Endothelial cell of umbilical vein (primary cell): ENCODE measurements around the gene CACNA1B.

ENCODE experiments used
- EZH2 ChIP-seq: IDR thresholded peaks from 2 replicates; pipeline ENCODE4 v1.6.1; 2012; ENCODE audit warnings: borderline replicate concordance, low read depth, mild to moderate bottlenecking, moderate library complexity, low read length, inconsistent platforms; ENCODE audit not compliant: severe bottlenecking
- POLR2A ChIP-seq: IDR thresholded peaks from 2 replicates; pipeline ENCODE4 v1.6.1; 2012; ENCODE audit warnings: low read depth, mild to moderate bottlenecking, control low read depth, low read length
- TF ChIP-seq, protein P1 (sequence below), 2 donors: IDR thresholded peaks; 1 replicate in 1 of 2; 2 replicates in 1 of 2; pipeline ENCODE4 v1.5.1; 2011; ENCODE audit warnings: low read length in 2 of 2, mild to moderate bottlenecking in 2 of 2, moderate library complexity in 2 of 2, control low read depth in 1 of 2, inconsistent platforms in 1 of 2, low read depth in 1 of 2; ENCODE audit not compliant: insufficient read depth in 1 of 2; ENCODE audit errors: extremely low read depth in 1 of 2

DNA sequence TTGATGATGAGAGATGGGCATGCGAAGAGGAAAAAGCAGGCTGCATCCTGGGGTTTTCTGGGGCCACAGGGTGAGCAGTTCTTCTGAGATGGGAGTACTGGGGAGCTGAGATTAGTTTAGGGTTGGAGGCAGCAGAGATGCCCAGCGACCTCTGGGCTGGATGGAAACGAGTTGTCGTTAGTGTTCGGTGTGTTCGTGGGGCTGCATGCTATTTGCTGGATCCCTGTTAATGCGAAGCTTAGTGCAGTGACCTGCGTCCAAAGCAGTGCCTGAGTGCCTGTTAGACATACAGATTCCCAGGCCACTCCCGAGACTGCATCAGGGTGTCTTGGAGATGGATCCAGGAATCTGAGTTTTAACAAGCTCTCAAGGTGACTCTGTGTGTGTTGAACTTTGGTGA is 201.3 kb downstream of the CACNA1B start:
- TF ChIP-seq, protein P1, sequence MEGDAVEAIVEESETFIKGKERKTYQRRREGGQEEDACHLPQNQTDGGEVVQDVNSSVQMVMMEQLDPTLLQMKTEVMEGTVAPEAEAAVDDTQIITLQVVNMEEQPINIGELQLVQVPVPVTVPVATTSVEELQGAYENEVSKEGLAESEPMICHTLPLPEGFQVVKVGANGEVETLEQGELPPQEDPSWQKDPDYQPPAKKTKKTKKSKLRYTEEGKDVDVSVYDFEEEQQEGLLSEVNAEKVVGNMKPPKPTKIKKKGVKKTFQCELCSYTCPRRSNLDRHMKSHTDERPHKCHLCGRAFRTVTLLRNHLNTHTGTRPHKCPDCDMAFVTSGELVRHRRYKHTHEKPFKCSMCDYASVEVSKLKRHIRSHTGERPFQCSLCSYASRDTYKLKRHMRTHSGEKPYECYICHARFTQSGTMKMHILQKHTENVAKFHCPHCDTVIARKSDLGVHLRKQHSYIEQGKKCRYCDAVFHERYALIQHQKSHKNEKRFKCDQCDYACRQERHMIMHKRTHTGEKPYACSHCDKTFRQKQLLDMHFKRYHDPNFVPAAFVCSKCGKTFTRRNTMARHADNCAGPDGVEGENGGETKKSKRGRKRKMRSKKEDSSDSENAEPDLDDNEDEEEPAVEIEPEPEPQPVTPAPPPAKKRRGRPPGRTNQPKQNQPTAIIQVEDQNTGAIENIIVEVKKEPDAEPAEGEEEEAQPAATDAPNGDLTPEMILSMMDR (IDR thresholded peaks at IDR 0.05; ENCODE audit: extremely low read depth in 1 of 2, insufficient read depth in 1 of 2, low read depth in 1 of 2, low read length in 2 of 2) = no peak
- TF ChIP-seq POLR2A (no peak), EZH2 (no peak)
